IPS-18a (cell line): ENCODE data around the gene SYCP3.

Experiments
- H3K27ac ChIP-seq: one replicate; pipeline ENCODE4 v1.5.1; 2013; ENCODE audit warnings: low read length
- H3K27me3 ChIP-seq: one replicate; pipeline ENCODE4 v1.6.1; 2013; ENCODE audit warnings: mild to moderate bottlenecking, low read length; ENCODE audit not compliant: control insufficient read depth, insufficient read depth
- H3K36me3 ChIP-seq: one replicate; pipeline ENCODE4 v1.6.1; 2013; ENCODE audit warnings: low read depth, low read length; ENCODE audit not compliant: control insufficient read depth
- H3K4me1 ChIP-seq: one replicate; pipeline ENCODE4 v1.6.1; 2013; ENCODE audit warnings: low read depth, low read length; ENCODE audit not compliant: control insufficient read depth
- H3K4me3 ChIP-seq: one replicate; pipeline ENCODE4 v1.5.1; 2013; ENCODE audit warnings: low read length
- H3K9ac ChIP-seq: one replicate; pipeline ENCODE4 v1.6.1; 2013; ENCODE audit warnings: mild to moderate bottlenecking, low read length, moderate library complexity
- H3K9me3 ChIP-seq: one replicate; pipeline ENCODE4 v1.6.1; 2013; ENCODE audit warnings: low read depth, low read length; ENCODE audit not compliant: control insufficient read depth

SYCP3 gene

DNA sequence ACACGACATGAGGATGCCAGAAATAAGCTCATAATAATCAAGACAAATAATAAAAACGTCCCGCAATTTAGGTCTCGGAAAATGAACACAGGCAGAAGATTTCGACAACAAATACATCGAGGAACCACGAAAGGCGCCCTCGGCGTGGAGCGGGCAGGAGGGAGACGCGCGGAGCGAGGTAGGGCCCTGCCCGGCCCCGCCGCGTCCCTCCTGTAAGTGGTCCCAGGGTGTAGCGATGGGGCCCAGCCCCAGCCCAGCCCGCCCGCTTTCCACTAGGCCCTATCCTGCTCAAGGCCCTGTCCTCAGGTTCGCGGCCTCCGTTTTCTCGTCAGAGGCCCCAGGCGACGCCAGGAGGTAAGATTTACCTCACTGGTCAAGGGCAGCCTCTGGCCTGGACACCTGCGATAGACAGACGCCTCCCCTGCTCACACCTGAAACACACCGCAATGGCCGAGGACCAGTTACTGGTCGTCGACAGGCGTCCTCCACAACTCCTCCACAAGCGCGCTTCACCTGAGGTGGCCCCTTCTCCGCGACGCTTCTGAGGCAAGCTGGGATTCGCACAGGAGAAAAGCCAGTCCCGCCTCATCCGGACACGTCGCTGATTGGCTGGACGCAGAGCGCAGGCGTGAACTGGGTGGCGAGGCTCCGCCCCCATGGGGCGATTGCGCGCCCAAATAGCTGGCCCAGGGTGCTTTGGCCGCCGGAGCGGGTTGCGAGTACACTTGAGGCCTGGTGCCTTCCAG is at the start of gene SYCP3:
Gene SYCP3, minus strand, starts transcription at position 543 of the 746 bp plus-strand sequence. CDS start 1,527 bp downstream, outside the sequence.
- Histone ChIP-seq H3K36me3 (peaks cover 6% of the 10 kb centered on the region), H3K4me1 (no peaks in the 10 kb centered on the region), H3K27me3 (no peaks in the 10 kb centered on the region), H3K9me3 (no peaks in the 10 kb centered on the region), H3K4me3 (no peak within 1 kb of the TSS), H3K27ac (no peak within 1 kb of the TSS), H3K9ac (no peak within 1 kb of the TSS)

DNA sequence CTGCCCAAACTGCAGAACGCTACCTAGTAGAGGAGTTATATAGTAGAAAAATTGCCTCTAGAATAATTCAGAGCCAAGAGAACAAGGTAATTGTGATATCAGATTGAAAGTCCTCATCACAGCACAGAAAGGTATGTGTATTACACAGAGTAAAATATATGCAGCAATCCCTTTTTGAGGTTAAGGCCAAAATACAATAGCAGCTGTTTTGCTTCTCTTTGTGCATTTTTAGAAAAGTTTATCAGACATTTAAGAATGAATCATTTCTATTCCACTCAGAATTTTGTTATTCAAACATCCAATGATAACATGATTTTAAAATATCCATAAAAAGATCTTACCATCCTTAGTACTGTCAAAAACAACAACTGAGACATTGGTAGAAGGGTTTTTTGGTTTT is 46.4 kb upstream of the SYCP3 start:
- Histone ChIP-seq H3K9me3 (no peaks in the 10 kb centered on the region), H3K9ac (no peak overlapping the region), H3K4me1 (no peaks in the 10 kb centered on the region)

DNA sequence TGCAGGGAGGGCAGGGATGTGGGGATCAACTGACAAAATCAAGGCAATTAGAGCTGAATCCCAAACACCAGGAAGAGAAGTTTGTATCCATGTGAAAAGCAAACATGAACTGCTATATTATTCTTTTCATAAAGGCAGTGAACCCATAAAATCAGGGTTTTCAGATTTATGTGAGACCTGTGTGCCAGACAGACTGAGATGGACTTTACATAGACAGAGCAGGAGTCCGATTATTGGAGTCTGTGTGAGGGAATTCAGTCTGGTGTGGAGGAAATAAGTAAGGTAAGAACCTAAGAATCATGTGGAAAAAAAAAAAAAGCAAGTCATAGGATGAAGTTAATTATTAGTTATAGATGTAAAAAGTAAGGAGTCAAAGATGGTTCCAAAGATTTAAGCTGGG is 45.1 kb upstream of the SYCP3 start:
- Histone ChIP-seq H3K4me3 (no peak overlapping the region), H3K27me3 (no peaks in the 10 kb centered on the region), H3K4me1 (no peaks in the 10 kb centered on the region), H3K9ac (no peak overlapping the region), H3K36me3 (peaks cover 12% of the 10 kb centered on the region), H3K27ac (no peak overlapping the region), H3K9me3 (no peaks in the 10 kb centered on the region)

More for the DNA sequence above, 46.4 kb upstream of the SYCP3 start:
- Histone ChIP-seq H3K4me3 (no peak overlapping the region), H3K36me3 (peaks cover 12% of the 10 kb centered on the region), H3K27ac (no peak overlapping the region), H3K27me3 (no peaks in the 10 kb centered on the region)

DNA sequence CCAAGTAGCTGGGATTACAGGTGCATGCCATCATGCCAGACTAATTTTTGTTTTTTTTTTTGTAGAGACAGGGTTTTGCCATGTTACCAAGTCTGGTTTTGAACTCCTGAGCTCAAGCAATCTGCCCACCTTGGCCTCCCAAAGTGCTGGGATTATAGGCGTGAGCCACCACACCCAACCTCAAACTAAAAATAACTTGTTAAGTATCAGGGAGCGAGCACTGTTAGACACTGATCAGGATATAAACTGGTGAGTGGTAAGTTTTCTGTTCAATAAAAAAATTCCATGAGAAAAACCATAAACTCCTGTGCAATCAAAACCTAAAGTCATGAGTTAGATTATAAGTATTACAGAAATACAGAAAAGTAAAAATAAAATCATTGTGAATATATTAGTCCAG is 44.6 kb upstream of the SYCP3 start:
- H3K27ac ChIP-seq, result no peak overlapping the region
- H3K9me3 ChIP-seq, result no peaks in the 10 kb centered on the region
- peaks cover 12% of the 10 kb centered on the region for H3K36me3 ChIP-seq
- no peak overlapping the region for H3K9ac ChIP-seq
- no peak overlapping the region for H3K4me3 ChIP-seq
- H3K4me1 ChIP-seq, result no peaks in the 10 kb centered on the region
- H3K27me3 ChIP-seq, result no peaks in the 10 kb centered on the region

DNA sequence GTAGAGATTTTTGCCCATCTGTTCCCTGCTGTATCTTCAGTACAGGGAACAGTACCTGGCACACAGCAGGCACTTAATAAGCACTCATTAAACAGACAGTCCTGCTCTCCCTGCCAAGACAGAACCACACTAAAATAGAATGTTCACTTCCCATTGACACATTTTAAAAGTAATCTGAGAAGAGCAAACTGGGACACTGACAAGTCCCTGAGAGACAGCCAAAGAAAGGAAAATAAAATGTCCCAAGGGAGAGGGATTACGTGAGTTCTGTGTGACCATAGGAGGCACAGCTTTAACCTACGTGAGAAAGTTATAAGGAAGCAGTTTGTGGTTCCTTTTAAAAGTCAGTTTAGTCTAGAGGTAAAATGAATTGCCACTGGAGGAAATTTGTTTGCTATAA is 43.9 kb upstream of the SYCP3 start:
- Histone ChIP-seq H3K4me1 (no peaks in the 10 kb centered on the region), H3K27me3 (no peaks in the 10 kb centered on the region), H3K27ac (no peak overlapping the region), H3K4me3 (no peak overlapping the region), H3K36me3 (peaks cover 6% of the 10 kb centered on the region), H3K9ac (no peak overlapping the region), H3K9me3 (no peaks in the 10 kb centered on the region)

DNA sequence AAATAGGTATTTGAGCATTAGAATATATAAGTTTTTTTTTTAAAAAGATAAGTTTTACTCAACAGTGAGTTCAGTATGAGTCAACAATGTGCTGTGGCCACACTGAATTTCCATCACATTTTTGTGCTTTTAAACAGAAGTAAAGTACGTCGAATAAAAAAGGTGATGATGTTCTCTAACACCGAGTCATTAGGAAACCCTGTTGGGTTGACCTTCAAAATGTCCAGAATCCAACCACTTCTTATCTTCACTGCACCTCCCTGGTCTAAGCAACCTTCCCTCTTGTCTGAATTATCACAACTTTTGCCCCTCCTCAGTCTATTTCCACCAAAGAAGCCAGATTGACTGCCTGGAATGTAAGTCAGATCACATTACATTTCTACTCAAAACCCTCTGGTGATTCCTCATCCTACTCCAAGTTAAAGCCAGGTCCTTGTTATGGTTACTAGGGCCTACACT is 43.0 kb upstream of the SYCP3 start:
- no peaks in the 10 kb centered on the region for H3K4me1 ChIP-seq
- no peaks in the 10 kb centered on the region for H3K27me3 ChIP-seq
- H3K4me3 ChIP-seq, result no peak overlapping the region
- H3K27ac ChIP-seq, result no peak overlapping the region
- H3K9me3 ChIP-seq, result no peaks in the 10 kb centered on the region
- H3K36me3 ChIP-seq, result peaks cover 3% of the 10 kb centered on the region
- H3K9ac ChIP-seq, result no peak overlapping the region

DNA sequence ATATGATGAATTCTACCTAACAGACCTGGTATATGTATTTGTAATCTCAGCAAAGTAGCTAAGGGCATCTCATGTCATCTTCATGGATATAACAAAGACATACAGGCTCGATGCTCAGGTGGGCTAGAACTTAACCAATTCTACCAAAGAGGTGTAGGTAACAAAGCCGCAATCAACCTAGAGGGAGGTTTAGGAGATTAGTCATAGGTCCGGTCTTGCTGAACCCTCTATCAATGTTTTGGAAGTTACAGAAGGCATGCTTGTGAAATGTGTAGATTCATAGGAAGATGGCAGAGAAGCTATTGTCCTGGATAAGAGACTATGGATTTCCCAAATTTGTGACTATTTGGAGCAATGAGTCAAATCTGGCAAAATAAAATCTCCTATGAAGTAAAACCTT is 42.6 kb upstream of the SYCP3 start:
- no peak overlapping the region for H3K9ac ChIP-seq
- H3K27me3 ChIP-seq, result no peaks in the 10 kb centered on the region
- H3K4me3 ChIP-seq, result no peak overlapping the region
- peaks cover 3% of the 10 kb centered on the region for H3K36me3 ChIP-seq
- H3K27ac ChIP-seq, result no peak overlapping the region
- no peaks in the 10 kb centered on the region for H3K9me3 ChIP-seq
- no peaks in the 10 kb centered on the region for H3K4me1 ChIP-seq

DNA sequence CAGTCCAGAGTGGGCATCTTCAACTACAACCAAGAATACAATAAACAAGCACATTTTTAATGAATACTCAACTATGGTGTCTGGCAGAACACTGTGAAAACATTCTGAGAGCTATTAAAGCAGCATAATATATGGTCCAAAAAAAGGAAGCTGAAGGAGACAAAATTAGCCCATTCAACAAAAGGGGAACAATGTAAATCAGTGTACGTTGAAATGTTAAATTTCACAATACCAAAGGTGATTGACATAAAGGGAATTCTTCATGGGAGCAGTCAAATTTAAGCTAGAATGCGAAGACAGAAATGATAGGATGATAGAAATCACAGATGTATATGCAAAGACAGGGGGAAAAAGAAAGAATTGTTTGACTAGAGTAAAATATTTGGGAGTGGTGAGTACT is 41.3 kb upstream of the SYCP3 start:
- Histone ChIP-seq H3K9me3 (no peaks in the 10 kb centered on the region), H3K27me3 (no peaks in the 10 kb centered on the region), H3K27ac (no peak overlapping the region), H3K4me1 (no peaks in the 10 kb centered on the region), H3K4me3 (no peak overlapping the region), H3K36me3 (peaks cover 3% of the 10 kb centered on the region), H3K9ac (no peak overlapping the region)

DNA sequence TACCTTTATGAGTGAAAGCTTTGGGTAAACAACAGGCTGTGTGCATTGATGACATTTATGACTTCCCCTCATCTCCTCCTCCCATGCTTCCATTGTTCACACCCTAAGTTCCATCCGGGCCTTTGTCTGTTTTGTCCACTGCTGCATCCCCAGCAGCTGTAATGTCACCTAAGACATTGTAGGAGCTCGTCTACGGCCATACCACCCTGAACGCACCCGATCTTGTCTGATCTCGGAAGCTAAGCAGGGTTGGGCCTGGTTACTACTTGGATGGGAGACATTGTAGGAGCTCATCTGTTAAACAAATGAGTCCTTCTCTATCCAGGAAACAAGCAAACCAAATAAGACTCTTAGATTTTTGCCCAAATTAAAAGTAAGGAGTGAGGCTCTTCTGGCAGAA is 40.4 kb upstream of the SYCP3 start:
- Histone ChIP-seq H3K9ac (no peak overlapping the region), H3K27me3 (no peaks in the 10 kb centered on the region), H3K9me3 (no peaks in the 10 kb centered on the region), H3K4me3 (no peak overlapping the region), H3K36me3 (peaks cover 3% of the 10 kb centered on the region), H3K4me1 (no peaks in the 10 kb centered on the region), H3K27ac (no peak overlapping the region)

DNA sequence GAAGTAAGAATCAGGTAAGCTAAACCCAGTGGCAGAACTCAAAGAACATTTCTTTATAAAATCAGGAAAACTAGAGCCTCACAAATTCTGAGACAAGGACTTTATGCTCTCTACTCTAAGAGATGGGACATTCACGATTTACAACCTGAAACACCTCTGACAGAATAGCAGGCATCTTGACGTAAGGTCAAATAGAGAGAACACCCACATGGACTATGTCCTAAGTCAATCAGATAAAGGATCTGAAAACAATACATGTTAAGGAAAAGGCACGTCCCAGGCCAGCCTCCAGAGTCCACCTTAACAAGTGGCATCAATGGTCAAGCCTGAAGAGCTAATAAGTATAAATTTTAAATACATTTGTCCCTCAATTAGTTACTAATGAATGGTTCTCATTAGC is 39.9 kb upstream of the SYCP3 start:
- H3K27me3 ChIP-seq, result no peaks in the 10 kb centered on the region
- no peak overlapping the region for H3K27ac ChIP-seq
- no peak overlapping the region for H3K4me3 ChIP-seq
- no peaks in the 10 kb centered on the region for H3K4me1 ChIP-seq
- no peaks in the 10 kb centered on the region for H3K9me3 ChIP-seq
- no peak overlapping the region for H3K9ac ChIP-seq
- H3K36me3 ChIP-seq, result peaks cover 3% of the 10 kb centered on the region

DNA sequence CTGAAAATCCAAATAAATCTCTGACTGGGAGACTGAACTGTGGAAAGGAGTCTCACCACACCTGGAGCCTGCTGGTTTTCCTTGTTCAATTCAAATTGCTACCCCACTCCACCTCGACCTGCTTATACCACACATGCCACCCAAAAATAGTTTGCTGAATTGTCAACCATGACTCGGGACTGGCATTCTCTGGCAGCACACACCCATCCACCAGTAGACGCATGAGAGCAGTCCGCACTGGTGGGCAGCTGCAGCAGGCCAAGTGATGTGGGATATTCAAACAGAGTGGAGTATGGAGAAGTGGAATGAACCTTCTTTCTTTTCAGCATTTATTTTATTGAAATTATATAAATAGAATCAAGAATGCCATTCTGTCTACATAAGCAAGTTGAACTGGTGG is 38.7 kb upstream of the SYCP3 start:
- Histone ChIP-seq H3K36me3 (peaks cover 3% of the 10 kb centered on the region), H3K27me3 (no peaks in the 10 kb centered on the region), H3K9ac (no peak overlapping the region), H3K4me1 (no peaks in the 10 kb centered on the region), H3K9me3 (no peaks in the 10 kb centered on the region), H3K4me3 (no peak overlapping the region), H3K27ac (no peak overlapping the region)

DNA sequence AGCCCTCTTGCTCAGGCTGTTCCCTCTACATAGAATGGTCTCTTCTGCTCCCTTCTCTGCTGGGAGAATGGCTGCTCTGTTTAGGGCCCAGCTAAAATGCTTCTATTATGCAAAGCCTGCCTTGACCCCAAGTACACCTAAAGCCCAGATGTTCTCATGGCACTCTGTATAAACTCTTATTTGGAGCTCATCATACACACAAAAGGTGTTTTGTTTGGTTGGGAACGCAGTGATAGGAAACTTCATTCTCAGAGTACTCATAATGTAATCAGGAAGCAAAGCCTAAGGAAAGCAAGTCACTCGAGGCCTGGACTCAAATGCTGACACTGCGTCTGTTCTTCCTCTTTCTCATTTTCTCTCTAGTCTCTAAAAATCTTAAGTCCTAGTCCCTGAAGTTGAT is 38.2 kb upstream of the SYCP3 start:
- Histone ChIP-seq H3K9me3 (no peaks in the 10 kb centered on the region), H3K9ac (no peak overlapping the region), H3K4me3 (no peak overlapping the region), H3K27ac (no peak overlapping the region), H3K4me1 (no peaks in the 10 kb centered on the region), H3K27me3 (no peaks in the 10 kb centered on the region), H3K36me3 (peaks cover 3% of the 10 kb centered on the region)
